SH-SY5Y (cell line): ENCODE data around the gene ZNF567.

ENCODE experiments used
- GATA2 ChIP-seq: IDR thresholded peaks from 2 replicates; pipeline ENCODE4 v1.6.1; 2011; ENCODE audit warnings: mild to moderate bottlenecking, low read depth, low read length
- GATA3 ChIP-seq: IDR thresholded peaks from 2 replicates; pipeline ENCODE4 v1.6.1; 2011; ENCODE audit warnings: low read depth, mild to moderate bottlenecking, low read length, moderate library complexity

GRCh38 chr19:36638862-36639510 lies 48.4 kb upstream of the ZNF567 start:
- TF ChIP-seq GATA2 = no peak
- no peak for TF ChIP-seq GATA3
